ENCODE measurements around the gene C16orf92. TPM values are rescaled to one million over a fixed set of nuclear protein-coding genes. Genes with fewer than 3 reads are reported as not detected.

C16orf92 gene
- total RNA-seq, 1 donor from 2014 or later = not detected

DNA sequence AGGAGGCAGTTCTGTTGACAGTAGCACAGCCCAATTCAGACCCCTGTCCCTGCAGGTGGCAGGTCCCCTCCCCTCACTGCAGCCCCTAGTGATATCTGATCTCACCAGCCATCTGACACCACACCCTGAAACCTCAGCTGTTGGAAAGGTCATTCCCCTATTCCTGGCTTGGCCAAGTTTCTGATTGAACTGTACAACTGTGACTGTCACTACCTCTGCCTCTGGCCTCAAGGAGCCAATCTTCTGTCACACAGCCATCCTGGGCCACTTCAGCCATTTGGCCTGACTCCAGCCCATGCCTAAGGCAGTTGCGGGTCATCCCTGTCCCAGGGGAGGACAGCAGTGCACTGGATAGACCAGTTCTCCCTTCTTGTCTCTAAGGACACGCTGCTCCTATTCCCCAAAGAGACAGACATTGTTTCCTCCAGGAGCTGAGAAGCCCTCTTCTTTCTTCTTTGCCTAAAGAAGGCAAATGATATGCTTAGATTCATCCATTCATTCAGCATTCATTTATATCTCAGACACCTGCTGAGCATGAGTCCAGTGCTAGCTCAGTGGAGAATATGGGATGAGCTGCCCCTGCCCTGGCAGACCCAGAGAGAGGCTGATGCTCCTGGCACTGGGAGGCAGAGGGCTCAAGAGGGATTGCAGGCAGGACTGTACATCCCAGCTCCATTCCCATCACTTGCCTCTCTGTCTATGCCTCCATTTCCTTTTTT, 38.0 kb downstream of the C16orf92 start:
- no peaks in the 10 kb centered on the region for H3K27me3 Mint-ChIP-seq
- H3K4me1 Mint-ChIP-seq = peaks cover 9% of the 10 kb centered on the region
- no peak overlapping the region for H3K4me3 Mint-ChIP-seq
- no peak for DNase-seq
- CTCF ChIA-PET = interaction anchor here (0.6 kb wide), 1 partner anchor 124 kb away, joined by 3 read pairs; no protein-coding TSS in a partner anchor
- H3K9me3 Mint-ChIP-seq = no peaks in the 10 kb centered on the region
- peaks cover 5% of the 10 kb centered on the region for H3K36me3 Mint-ChIP-seq (ENCODE audit: low read depth)
- TF ChIP-seq, protein P1, sequence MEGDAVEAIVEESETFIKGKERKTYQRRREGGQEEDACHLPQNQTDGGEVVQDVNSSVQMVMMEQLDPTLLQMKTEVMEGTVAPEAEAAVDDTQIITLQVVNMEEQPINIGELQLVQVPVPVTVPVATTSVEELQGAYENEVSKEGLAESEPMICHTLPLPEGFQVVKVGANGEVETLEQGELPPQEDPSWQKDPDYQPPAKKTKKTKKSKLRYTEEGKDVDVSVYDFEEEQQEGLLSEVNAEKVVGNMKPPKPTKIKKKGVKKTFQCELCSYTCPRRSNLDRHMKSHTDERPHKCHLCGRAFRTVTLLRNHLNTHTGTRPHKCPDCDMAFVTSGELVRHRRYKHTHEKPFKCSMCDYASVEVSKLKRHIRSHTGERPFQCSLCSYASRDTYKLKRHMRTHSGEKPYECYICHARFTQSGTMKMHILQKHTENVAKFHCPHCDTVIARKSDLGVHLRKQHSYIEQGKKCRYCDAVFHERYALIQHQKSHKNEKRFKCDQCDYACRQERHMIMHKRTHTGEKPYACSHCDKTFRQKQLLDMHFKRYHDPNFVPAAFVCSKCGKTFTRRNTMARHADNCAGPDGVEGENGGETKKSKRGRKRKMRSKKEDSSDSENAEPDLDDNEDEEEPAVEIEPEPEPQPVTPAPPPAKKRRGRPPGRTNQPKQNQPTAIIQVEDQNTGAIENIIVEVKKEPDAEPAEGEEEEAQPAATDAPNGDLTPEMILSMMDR (IDR thresholded peaks at IDR 0.05) = no peak
- intact Hi-C loops (cut with micrococcal nuclease) = loop anchor here (10.0 kb wide), 2 partner anchors 344 to 594 kb away; partner anchors contain the start of genes FBRS, PRR14 and ZNF771
- no peak overlapping the region for H3K27ac Mint-ChIP-seq
- POLR2A ChIA-PET = interaction anchor here (0.6 to 1.2 kb wide), 3 partner anchors 8 to 599 kb away, joined by 5 to 7 read pairs (median 6); a partner anchor contains a TSS
- no peak for ATAC-seq (ENCODE audit: low read depth)

DNA sequence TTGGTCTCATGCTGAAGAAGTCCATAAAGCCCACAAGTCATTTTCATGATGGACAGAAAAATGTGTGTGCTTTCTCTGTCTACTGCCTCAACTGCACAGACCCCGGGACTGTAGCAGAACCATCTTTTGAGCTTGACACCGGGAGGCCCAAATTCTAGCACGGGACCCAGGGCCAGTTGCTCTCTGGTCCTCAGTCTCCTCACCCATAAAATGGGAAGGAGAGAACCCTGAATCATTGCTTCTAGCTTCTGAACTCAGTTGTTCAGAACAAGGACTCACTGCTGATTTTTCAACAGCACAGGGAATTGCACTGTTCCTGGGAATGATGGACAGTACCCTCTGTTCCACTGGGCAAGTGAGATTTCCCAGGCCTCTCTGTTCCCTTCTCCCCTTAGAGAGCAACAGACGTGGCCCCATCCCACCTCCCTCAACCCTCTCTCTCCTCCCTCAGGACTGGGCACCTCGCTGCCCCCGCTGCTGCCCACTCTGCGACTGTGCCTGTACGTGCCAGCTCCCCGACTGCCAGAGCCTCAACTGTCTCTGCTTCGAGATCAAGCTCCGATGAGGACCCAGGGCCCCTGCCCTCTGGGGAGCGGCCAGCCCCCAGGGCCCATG, 40.4 kb downstream of the C16orf92 start:
- Mint-ChIP-seq H3K4me3 (peak overlapping the region; percentile 99), H3K27ac (peak overlapping the region; percentile 99), H3K27me3 (no peaks in the 10 kb centered on the region), H3K9me3 (no peaks in the 10 kb centered on the region), H3K36me3 (ENCODE audit: low read depth) (peaks cover 20% of the 10 kb centered on the region), H3K4me1 (peaks cover 26% of the 10 kb centered on the region)
- ChIA-PET CTCF (interaction anchor here (0.9 to 1.1 kb wide), 3 partner anchors 10 to 29 kb away, joined by 3 to 6 read pairs (median 3); partner anchors contain the start of gene TBX6), POLR2A (interaction anchor here (0.6 to 4.8 kb wide), 7 partner anchors 11 to 894 kb away, joined by 3 to 75 read pairs (median 5); partner anchors contain the start of genes CORO1A, PPP4C and SETD1A)
- TF ChIP-seq, protein P1 (IDR thresholded peaks at IDR 0.05) = no peak
- no peak for ATAC-seq (ENCODE audit: low read depth)
- no peak for DNase-seq
- intact Hi-C loops (cut with micrococcal nuclease) = loop anchor here (10.0 kb wide), 2 partner anchors 341 to 591 kb away; partner anchors contain the start of genes FBRS, PRR14 and ZNF771

DNA sequence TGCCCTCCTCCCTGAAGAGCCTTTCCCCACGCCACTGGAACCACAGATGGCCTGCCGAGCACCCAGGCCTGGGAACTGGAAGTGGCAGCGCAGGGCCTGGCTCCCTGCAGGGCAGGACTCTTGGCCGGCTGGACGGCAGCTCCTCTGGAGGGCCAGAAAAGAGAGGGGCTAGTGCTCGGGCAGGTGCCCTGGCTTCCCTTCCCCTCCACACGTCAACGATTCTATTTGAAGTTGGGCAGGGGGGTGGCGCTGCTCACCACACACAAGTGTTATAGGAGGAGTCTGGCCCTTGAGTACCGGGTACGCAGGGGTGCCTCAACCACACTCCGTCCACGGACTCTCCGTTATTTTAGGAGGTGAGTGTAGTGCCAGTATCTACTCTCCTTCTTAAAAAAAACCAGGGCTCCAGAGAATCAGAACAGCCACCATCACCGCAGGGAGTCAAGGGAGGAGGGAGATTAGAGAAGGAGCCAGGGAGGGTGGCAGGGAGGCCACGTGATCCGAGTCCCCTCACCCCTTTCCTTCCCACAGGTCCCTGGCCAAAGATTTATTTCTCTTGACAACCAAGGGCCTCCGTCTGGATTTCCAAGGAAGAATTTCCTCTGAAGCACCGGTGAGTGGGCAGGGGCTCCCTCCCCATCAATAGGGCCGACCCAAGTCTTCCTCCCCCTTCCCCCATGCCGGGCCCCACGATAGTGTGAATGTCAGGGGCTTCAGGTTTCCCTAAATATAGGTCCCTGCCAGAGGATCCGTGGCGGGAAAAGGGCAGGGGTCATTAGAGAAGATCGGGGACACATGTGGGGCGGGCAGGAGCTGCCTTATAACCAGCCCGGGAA, 41.1 kb downstream of the C16orf92 start:
- H3K9me3 Mint-ChIP-seq = no peaks in the 10 kb centered on the region
- ChIA-PET POLR2A (interaction anchor here (0.6 to 4.8 kb wide), 16 partner anchors 9 to 893 kb away, joined by 3 to 116 read pairs (median 8); partner anchors contain the start of genes CORO1A, DCTPP1, PAGR1 and PPP4C), CTCF (interaction anchor here (0.9 to 2.9 kb wide), 5 partner anchors 11 to 33 kb away, joined by 3 to 24 read pairs (median 6); partner anchors contain the start of genes TBX6 and TLCD3B)
- DNase-seq = peak; percentile 56
- ATAC-seq (ENCODE audit: low read depth) = peak; percentile 35
- peaks cover 32% of the 10 kb centered on the region for H3K4me1 Mint-ChIP-seq
- intact Hi-C loops (cut with micrococcal nuclease) = loop anchor here (10.0 kb wide), 2 partner anchors 341 to 591 kb away; partner anchors contain the start of genes FBRS, PRR14 and ZNF771
- H3K27ac Mint-ChIP-seq = peak overlapping the region; percentile 99
- H3K27me3 Mint-ChIP-seq = no peaks in the 10 kb centered on the region
- TF ChIP-seq, protein P1 (IDR thresholded peaks at IDR 0.05) = no peak
- H3K4me3 Mint-ChIP-seq = peak overlapping the region; percentile 99
- peaks cover 27% of the 10 kb centered on the region for H3K36me3 Mint-ChIP-seq (ENCODE audit: low read depth)

DNA sequence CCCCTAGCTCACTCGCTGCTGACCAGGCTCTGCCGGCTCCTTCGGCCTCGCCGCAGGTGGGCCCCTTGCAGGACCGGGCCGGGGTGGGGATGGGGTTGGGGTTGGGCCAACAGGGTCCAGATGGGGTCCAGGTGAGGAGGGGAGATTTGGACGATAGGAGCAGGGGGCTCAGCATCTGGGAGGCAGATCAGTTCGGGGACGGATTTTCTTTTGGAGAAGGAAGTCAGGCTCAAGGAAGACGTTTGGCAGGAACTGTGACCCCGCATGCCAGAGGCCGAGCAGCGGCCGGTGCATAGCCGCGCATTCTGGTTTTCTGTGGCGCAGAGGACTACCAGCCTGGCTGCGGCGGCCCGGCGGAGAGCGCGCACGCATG, 41.7 kb downstream of the C16orf92 start:
- ATAC-seq (ENCODE audit: low read depth) (no peak), DNase-seq (no peak)
- Mint-ChIP-seq H3K27ac (peak overlapping the region; percentile 99), H3K4me1 (peaks cover 35% of the 10 kb centered on the region), H3K4me3 (peak overlapping the region; percentile 99), H3K27me3 (no peaks in the 10 kb centered on the region), H3K36me3 (ENCODE audit: low read depth) (peaks cover 33% of the 10 kb centered on the region), H3K9me3 (no peaks in the 10 kb centered on the region)
- TF ChIP-seq, protein P1 (IDR thresholded peaks at IDR 0.05) = no peak
- intact Hi-C loops (cut with micrococcal nuclease) = loop anchor here (1.0 to 10.0 kb wide), 8 partner anchors 11 to 590 kb away; partner anchors contain the start of genes FBRS, INO80E, MAPK3 and PPP4C
- POLR2A ChIA-PET = interaction anchor here (0.6 to 4.8 kb wide), 26 partner anchors 10 to 810 kb away, joined by 4 to 116 read pairs (median 7); partner anchors contain the start of genes CORO1A, DCTPP1, FBRS and HIRIP3
- CTCF ChIA-PET = interaction anchor here (2.2 to 2.9 kb wide), 2 partner anchors 28 to 33 kb away, joined by 8 to 24 read pairs; partner anchors contain the start of genes TBX6 and TLCD3B

Measured in activated B cell treated with CpG ODN at 0.5 μM for 24 hours (primary cell).